NCI-H510A treated with DMSO at 0.1 percent for 48 hours (cell line): ENCODE measurements around the gene KRTAP5-6.

ENCODE experiments used
- DNase-seq: peaks from one replicate; lab custom pipeline; 2025; lab: John Stamatoyannopoulos, UW

Gene KRTAP5-6

DNA sequence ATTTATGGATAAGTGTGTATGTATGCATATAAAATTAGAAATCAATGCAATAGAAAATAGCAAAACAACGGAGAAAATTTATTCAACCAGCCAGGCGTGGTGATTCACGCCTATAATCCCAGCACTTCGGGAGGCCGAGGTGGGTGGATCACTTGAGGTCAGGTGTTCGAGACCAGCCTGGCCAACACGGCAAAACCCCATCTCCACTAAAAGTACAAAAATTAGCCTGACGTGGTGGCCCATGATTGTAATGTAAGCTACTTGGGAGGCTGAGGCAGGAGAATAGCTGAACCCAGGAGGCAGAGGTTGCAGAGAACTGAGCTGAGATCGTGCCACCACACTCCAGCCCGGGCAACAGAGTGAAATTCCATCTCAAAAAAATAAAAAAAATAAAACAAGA lies 5.5 kb downstream of the KRTAP5-6 start:
- no peak for DNase-seq

DNA sequence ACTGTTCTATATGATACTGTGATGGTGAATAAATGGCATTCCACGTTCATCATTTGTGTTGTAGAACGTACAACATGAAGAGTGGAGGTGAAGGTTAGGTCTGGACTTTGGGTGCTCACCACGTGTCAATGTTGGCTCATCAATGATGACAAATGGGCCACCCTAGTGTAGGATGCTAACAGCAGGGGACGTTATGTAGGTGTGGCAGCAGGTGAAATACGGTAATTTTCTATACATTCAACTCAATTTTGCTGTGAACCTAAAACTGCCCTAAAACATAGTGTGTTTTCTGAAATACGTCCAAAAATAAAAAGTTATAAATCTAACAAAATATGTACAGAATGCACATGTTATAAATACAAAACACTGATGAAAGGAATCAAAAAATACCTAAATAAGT lies 6.2 kb downstream of the KRTAP5-6 start:
- DNase-seq = no peak

DNA sequence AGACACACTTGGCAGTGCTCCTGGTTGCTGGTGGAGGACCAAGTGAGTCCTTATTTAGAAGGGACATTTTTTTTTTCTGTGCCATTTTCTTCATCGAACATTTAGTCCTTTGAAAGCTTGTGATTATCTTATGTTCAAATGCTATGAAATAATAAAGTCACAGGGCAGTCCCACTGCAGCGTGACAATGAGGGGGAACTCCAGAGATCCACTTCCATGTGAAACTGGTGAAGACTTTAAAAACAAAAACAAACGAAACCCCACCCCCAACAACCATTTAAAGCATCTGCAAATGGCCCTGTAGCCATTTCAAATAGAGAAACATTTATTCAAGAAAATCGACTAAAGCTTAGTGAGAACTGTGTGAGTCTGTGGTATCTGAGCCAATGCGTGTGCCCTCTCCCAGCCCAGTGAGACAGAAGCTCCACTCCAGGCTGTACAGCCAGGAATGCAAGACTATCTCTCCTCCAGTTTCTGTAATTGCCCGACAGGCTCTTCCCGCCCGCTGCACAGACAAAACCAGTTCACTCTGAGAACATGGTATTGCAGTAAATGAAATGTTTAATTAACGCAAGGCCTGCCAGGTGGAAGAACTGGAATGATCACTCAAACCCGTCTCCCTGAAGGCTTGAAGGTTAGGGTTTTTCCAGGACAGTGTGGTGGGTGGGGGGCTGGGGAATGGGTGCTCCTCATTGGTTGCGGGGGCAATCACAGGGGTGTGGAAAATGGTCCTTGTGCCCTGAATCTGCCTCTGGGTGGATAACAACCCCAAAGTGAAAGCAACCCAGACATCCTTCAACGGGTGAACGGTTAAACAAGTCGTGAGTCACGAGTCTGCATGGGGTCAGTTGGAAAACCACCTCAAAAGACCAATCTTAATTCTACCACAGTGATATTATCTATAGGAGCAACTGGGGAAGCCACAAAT lies 8.4 kb downstream of the KRTAP5-6 start:
- DNase-seq = no peak

DNA sequence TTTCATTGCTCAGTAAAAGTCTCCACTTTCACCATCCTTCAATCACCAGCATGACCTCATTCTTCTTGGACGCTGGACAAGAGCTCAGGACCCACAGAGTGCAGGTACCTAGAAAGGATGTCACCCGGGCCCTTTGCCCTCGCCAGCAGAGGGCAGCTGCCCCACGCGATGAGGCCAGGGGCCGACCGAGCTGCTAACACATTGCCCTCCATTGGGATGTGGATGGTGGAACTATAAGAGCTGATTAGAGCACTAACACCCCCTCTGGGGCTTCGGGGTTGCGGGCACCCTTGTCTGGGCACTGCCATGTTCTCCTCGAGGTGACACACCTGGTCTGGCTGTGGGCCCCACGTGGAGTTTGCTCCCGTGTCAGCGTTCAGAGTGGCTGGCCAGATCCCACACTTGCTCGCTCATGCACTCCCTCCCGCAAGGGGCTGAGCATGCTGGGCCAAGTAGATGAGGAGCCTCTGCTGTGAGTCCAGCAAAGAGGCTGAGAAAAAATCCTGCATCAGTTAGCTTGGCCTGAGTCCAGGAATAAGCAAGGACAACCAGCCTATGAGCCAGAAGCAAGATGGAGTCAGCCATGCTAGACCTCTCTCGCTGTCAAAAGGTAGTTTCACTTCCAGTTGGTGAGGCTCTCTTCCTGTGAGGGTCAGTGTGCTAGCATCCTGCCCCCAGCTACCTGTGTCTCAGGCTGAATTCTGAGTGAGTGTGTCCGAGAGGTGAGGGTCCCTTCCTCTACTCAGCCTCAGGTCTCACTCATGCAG lies 9.8 kb downstream of the KRTAP5-6 start:
- no peak for DNase-seq

DNA sequence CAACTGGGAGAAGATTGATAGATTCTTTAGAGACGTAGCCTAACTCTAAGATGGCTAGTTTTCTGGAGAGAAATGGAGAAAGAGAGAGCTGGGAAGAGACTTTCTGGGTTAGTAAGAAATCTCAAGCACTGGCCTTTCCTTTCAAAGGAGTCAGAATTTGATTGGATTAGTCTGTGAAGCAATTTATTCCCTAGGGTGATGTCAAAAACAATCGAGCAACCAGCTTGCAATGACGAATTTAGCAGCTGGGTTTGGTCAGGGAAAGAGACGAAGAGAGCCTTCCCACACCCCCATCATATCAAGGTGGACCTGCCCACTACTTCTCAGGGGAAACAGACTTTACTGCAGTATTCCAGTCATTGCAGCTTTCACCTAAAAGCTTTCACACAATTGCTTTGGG lies 10.8 kb downstream of the KRTAP5-6 start:
- no peak for DNase-seq

DNA sequence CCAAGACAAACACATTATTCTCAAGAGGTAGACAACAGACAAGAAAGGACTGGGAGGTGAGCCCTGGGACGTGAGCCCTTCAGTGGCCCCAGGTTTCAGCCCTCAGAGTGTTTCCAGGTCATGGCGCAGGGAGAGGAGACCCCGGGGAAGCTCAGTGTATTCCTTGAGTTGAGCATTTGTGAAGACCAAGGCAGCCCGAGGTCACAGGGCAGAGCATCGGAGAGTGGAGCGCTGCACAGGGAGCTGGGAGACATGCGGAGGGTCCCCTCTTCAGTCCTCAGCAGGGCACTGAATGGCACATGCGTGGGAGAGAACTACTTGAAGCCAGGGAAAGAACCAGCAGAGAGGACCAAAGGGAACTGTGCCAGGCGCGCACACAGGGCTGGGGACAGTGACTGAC lies 11.7 kb downstream of the KRTAP5-6 start:
- no peak for DNase-seq

DNA sequence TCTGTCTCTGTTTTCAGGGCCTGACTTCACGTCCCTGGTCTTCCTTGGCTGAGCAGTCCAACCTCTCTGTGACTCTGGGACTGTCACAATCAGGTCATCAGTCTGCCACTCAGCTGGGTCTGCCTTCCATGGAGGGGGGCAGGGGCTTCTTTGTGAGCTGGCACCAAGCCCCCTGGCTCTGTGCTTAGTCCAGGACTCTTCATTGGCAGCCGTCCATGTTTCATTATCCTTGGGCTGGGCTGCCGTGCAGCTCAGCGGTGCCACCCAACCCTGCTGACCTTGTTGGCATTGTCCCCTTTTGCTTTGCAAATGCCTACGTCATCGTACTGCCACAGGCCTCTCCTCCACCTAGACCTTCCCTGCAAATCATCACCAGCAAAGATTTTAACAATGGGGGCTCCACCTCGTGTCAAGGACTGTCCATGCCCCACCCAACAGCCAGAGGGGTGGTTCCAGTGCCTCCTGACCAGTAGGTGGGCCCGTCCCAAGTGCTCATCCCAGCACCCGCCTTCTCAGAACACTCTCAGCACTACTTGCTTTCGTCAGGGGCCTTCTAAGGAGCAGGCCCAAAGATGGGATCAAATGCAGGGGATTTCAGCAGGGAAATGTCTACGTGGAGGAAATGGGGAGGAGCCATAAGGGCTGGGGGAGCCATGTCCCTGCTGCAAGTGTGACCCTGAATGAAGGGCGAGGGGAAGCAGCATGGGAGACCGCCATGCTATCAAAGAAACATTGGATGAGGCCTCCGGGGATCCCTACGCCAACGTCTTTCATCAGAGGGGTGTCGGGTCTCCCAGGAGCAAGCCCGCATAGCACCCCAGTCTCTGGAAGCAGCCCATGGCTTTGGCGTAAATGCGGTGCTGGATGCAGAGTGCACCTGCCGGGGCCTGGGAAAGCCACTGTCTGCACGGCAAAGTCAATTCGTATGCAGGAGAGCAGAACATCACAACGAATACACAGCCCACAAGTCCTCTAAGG lies 18.2 kb downstream of the KRTAP5-6 start:
- no peak for DNase-seq

DNA sequence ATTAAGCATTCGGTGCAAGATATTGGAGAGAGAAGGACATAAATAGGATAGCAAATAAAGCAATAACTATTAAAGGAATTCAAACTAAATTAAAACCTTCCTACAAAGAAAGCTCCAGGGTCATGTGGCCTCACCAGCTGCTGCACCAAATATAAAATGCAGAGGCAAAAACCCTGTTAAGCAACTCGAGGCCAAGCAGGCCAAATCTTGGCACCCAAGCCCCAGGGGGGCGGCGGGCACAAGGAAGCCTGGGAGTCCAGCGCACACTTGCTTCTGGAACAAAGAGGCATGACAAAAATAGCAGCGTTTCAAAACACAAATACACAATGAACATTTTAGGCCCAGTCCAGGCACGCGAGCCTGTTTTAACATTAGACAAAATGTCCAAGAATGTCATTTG lies 20.8 kb downstream of the KRTAP5-6 start:
- DNase-seq = no peak

DNA sequence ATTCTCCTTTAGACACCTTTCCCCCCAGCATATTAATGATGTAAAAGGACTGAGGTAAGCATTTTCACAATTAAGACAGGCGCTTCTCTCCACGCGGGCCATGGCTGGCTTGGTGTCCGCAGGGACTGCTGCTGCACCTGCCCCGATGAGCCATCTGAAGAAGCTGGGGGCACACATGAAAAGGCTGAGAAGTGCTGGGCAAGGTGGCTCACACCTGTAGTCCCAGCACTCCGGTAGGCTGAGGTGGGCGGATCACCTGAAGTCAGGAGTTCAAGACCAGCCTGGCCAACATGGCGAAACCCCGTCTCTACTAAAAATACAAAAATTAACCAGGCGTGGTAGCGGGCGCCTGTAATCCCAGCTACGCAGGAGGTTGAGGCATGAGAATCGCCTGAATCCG lies 21.3 kb downstream of the KRTAP5-6 start:
- no peak for DNase-seq

DNA sequence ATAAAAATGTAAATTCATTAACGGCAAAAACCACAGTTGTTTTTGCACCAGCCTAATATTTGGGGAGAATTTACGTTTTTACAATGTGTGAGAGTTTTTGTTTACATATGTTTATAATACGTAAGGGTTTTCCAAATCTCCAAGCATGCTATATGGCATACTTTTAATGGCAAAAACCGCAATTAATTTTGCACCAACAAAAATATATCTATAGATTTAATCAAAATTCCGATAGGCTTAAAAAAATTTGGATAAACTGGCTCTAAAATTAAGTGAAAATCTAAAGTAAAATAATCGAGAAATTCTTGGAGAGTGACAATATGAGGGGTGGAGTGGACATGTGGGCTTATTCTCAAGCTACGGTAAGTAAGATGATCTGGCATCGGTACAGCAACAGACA lies 22.8 kb downstream of the KRTAP5-6 start:
- no peak for DNase-seq

DNA sequence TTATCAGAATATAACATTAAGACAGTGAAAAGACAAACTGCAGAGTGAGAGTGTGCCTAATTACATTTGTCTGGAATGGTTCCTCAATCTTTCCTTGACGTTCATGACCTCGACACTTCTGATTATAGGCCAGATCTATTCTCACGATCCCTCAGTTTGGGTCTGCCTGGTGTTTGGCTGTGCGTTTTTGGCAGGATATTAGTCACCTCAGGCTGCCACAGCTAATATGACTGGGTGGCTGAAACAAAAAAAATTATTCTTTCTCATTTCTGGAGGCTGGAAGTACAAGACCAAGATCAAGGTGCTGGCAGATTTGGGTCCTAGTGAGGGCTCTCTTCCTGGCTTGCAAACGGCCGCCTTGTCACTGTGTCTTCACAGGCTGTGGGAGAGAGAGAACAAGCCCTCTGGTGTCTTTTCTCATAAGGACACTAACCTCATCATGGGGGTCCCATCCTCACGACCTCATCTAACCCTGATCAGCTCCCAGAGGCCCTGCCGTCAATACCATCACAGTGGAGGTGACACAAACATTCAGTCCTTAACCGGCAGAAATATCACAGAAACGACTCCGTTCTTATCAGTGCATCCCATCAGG lies 30.2 kb downstream of the KRTAP5-6 start:
- DNase-seq = no peak

DNA sequence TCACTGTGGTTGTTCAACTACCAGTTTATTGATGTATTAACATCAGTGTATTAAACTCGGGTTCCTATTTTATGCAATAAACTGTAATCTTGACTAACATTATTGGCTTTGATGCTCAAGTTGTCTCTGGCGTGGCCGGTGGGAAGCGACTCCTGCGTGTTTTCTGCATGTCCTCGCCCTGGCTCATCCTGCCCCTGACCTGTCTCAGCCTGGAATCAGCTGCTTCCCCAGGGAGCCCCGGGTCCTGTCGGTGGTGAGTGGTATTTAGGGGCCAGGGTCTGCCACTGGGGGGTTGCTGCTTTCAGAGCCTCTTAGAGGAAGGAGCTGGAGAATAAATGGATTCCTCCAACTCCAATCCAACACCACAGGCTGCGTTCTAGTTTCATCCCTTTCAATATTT lies 30.9 kb downstream of the KRTAP5-6 start:
- no peak for DNase-seq

DNA sequence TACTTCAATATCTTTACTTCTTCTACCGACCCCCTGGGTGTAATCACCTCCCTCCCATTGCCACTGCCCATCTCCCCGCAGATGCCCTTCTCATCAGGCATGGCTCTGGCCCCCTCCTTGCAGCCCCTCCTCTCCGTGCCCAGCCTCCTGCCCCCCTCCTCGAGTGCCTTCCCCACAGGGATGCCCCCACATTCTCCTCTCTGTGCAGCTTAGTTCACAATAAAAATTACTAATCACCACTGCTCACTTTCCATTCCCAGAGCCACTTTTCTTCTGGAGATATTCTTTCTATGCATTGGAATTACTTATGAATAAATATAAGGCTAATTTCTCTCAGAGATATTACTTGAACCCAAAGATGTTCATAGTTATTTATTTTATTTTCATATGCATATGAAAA lies 31.3 kb downstream of the KRTAP5-6 start:
- no peak for DNase-seq

DNA sequence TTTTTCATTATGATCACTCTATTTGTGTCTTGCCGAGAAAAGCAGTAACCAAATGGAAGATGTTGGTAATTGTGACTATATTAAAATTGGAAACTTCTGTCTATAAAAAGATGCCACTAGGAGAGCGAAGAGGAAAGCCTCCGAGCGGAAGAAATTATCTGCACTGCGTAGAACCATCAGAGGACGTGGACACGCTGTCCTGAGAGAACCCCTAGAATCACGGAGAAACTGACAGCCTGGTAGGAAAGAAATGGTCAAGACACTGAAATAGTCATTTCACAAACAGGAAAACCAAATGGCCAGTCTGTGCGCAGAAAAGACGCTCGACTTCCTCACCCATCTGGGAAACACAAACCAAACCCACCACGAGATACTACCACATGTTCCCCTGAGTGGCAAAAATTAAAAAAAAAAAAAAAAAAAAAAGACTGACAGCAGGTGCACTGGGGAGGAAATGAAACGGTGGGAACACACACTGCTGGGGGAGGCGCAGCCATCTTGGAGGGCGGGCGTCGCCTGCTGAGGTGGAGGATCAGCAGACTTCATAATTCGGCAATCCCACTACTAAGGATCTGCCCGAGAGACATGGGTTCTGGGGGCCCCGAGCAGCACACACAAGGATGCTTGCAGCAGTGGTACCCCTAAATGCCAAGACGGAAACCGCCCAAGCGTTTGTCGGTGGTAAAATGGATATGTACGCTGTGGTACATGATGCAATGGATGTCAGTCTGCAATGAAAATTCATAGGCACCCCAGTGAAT lies 32.1 kb downstream of the KRTAP5-6 start:
- DNase-seq = no peak

DNA sequence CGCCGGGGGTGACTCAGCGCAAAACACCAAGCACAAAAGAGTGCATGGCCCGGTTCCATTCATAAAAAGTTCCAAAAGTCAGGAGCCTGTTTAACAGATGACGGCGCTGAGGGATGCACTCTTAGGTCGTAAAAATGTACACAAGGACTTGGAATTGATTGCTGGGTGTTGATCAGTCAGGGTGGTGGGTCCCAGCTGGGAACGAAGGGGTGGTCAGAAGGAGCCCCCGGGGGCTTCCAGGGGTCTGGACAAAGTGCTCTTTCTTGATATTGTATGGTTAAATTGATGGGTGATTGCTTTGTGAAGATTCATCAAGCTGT lies 32.7 kb downstream of the KRTAP5-6 start:
- no peak for DNase-seq

DNA sequence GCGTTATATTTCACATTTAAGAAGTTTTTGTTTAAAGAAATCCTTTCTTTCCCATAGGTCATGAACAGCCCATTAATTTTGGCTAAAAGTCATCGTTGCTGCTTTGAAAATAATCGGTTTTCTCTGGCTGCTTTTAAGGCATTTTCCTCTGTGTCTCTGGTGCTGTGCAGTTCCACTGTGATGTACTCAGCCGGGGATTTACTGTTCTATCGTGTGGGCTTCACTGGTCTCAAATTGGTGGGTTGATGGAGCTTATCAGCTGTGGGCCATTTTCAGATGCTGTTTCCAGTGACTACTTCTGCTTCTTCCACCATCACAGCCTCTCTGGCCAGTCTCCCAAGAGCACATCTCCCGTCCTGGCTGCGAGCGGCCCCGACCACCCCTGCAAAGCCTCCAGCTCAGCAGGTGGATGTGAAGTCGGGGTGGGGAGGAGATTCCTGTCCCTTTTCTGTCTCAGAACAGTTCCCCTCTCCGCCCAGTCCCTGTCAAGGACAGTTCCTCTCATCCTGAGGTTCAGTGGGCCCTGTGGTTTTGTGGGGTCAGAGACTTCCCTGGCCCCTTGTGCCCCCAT lies 33.1 kb downstream of the KRTAP5-6 start:
- no peak for DNase-seq

DNA sequence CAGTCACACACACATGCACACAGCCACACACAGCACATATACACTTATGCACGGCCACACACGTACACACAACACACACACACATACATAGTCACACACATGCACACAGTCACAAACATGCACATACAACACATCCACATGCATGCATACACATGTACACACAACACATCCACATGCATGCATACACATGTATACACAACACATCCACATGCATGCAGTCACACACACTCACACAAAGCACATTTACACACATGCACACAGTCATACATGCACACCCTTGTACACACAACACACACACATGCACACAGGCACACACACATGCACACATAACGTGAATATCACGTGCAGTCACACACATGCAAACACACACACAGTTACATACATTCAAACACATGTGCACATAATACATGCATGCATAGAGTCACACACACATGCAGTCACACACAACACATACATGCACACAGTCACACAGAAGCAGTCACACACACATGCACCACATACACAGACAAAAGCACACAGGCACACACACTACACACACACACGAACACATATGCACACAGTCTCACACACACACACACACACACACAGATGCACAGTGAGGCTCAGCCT lies 34.6 kb downstream of the KRTAP5-6 start:
- DNase-seq = no peak

DNA sequence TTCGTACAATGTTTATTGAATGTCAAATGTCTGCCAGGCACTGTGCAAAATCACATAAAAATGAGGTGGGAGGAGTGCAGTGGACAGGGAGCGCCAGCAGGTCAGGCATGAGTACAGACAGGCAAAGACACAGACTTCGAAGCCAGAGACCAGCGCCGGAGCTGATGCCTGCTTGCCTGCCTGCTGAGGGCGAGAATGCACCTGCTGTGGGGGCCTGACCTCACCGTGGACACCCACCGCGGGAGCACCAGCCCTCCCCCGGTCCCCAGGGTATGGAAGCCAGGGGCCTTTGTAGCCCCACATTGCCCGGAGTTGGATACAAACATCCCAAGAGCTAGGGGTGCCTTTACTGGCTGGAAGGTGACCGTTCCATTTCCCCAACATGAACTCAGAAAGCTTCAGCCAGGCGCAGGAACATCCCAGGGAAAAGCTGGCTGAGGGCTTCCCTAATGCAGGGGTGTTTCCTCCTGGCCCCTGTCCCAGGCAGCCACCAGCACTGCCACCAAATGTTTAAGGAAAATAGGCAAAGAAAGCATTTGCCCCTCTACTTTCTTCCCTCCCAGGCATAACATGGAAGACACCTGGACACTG lies 35.5 kb downstream of the KRTAP5-6 start:
- DNase-seq = no peak

DNA sequence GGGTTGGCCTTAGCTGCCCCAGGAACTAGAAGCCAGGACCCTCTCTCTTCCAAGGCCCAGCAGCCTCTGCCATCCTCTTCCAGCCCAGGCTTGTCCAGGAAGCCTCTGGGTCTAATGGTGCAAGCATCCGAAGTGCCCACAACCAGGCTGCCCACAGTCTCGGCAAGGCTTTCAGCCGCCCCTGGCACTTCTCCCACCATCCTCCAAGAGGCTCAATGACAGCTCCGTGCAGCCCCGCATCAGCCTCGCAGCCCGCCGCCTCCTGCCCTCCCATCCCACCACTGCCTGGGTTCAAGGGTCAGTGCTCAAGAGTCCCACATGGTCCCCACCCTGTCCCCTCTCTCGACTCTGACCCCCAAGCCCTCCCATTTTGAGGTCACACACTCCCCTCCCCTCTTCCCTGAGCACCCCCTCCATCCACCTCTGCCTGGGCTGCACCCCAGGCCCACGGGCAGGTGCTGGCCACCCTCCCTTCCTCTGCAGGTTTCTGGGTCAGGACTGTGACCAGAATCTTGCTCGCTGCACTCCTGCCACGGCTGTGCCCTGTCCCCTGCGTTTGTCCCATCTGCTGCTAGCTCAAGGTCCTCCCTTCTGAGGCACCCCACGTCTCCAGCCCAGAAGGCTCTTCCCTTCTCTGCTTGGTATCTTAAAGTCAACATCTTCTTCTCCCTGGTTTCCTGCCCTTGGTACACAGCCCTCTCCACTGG lies 36.2 kb downstream of the KRTAP5-6 start:
- DNase-seq = no peak
